MM.1S (cell line): ENCODE data around the gene TRUB2.

Experiments
- CTCF ChIP-seq: fragments of 300-600 bp; sonication (generic); IDR thresholded peaks from 2 replicates; pipeline ENCODE4 v1.5.1; 2016; ENCODE audit warnings: antibody characterized with exemption, low read length, mixed read lengths
- EZH2 ChIP-seq: fragments of 300-600 bp; sonication (generic); optimal IDR thresholded peaks from 2 replicates; pipeline ENCODE3; 2017; ENCODE audit warnings: low read depth, mild to moderate bottlenecking, antibody characterized with exemption, low read length, mixed read lengths
- EZH2phosphoT487 ChIP-seq: fragments of 300-600 bp; sonication (generic); IDR thresholded peaks from 2 replicates; pipeline ENCODE4 v1.6.1; 2018; ENCODE audit warnings: antibody characterized with exemption, low read length

GRCh38 chr9:128276574-128277270 is 45.5 kb downstream of the TRUB2 start:
- no peak for TF ChIP-seq CTCF
- TF ChIP-seq EZH2phosphoT487: no peak
- TF ChIP-seq EZH2: no peak
